ENCODE data around the gene PDIA2.

PDIA2 gene

GRCh38 chr16:303760-304505 is 21.0 kb downstream of the PDIA2 start:
- Histone ChIP-seq H4K91ac (ENCODE audit: low read length) (no peak overlapping the region), H2BK5ac (ENCODE audit: low read depth, low read length, poor library complexity, severe bottlenecking) (no peak overlapping the region), H3K36me3 (ENCODE audit: control insufficient read depth in 1 of 2, insufficient read depth in 2 of 2, low read depth in 1 of 2, low read length in 2 of 2) (peaks cover 53 to 55% of the 10 kb centered on the region in 2 experiments), H2AFZ (ENCODE audit: low read depth, low read length) (no peak overlapping the region), H2BK120ac (ENCODE audit: low read depth, low read length) (no peak overlapping the region), H3K14ac (ENCODE audit: low read length in 2 of 2) (no peak overlapping the region), H3K4me1 (ENCODE audit: control insufficient read depth, insufficient read depth, low read depth, low read length) (peaks cover 8% of the 10 kb centered on the region), H3K23ac (ENCODE audit: low read length in 2 of 2) (no peak overlapping the region), H3K9me3 (ENCODE audit: control insufficient read depth, low read length) (no peaks in the 10 kb centered on the region), H3K4me2 (ENCODE audit: low read length, poor library complexity, severe bottlenecking) (no peak overlapping the region), H3K4ac (ENCODE audit: low read depth in 1 of 2, low read length in 2 of 2) (no peak overlapping the region), H3K18ac (ENCODE audit: low read depth in 1 of 2, low read length in 2 of 2) (no peak overlapping the region), H3K79me1 (replicated peaks; ENCODE audit: low read length, poor library complexity, severe bottlenecking) (peaks cover 32% of the 10 kb centered on the region), H2AK5ac (ENCODE audit: low read length, severe bottlenecking) (no peak overlapping the region), H3K4me3 (ENCODE audit: insufficient read depth in 1 of 2, low read depth in 1 of 2, low read length in 2 of 2) (no peak overlapping the region), H2BK15ac (ENCODE audit: low read depth, poor library complexity, severe bottlenecking) (no peak overlapping the region), H3K27me3 (ENCODE audit: control insufficient read depth in 1 of 2, insufficient read depth in 1 of 2, low read length in 2 of 2) (no peaks in the 10 kb centered on the region), H3K27ac (ENCODE audit: low read length, poor library complexity, severe bottlenecking) (no peak overlapping the region), H3K9ac (ENCODE audit: low read length) (no peak overlapping the region), H2BK12ac (ENCODE audit: low read length in 2 of 2) (no peak overlapping the region), H4K8ac (ENCODE audit: low read length) (no peak overlapping the region)
- peak; percentile 22 for DNase-seq
- WGBS = 95% methylated on average over 43 of the region's 43 CpGs

- Histone ChIP-seq H3K79me1 (replicated peaks; ENCODE audit: low read length, poor library complexity, severe bottlenecking) (peaks cover 35% of the 10 kb centered on the region), H4K8ac (ENCODE audit: low read length) (no peak overlapping the region), H3K4ac (ENCODE audit: low read depth in 1 of 2, low read length in 2 of 2) (no peak overlapping the region), H2AK5ac (ENCODE audit: low read length, severe bottlenecking) (no peak overlapping the region), H2BK12ac (ENCODE audit: low read length in 2 of 2) (no peak overlapping the region), H3K9me3 (ENCODE audit: control insufficient read depth, low read length) (no peaks in the 10 kb centered on the region), H3K27me3 (ENCODE audit: control insufficient read depth in 1 of 2, insufficient read depth in 1 of 2, low read length in 2 of 2) (no peaks in the 10 kb centered on the region), H2BK5ac (ENCODE audit: low read depth, low read length, poor library complexity, severe bottlenecking) (no peak overlapping the region), H2BK120ac (ENCODE audit: low read depth, low read length) (no peak overlapping the region), H2BK15ac (ENCODE audit: low read depth, poor library complexity, severe bottlenecking) (no peak overlapping the region), H2AFZ (ENCODE audit: low read depth, low read length) (no peak overlapping the region), H3K4me3 (ENCODE audit: insufficient read depth in 1 of 2, low read depth in 1 of 2, low read length in 2 of 2) (no peak overlapping the region), H3K27ac (ENCODE audit: low read length, poor library complexity, severe bottlenecking) (no peak overlapping the region), H3K4me1 (ENCODE audit: control insufficient read depth, insufficient read depth, low read depth, low read length) (peaks cover 4% of the 10 kb centered on the region), H3K23ac (ENCODE audit: low read length in 2 of 2) (no peak overlapping the region), H3K18ac (ENCODE audit: low read depth in 1 of 2, low read length in 2 of 2) (no peak overlapping the region), H3K14ac (ENCODE audit: low read length in 2 of 2) (no peak overlapping the region), H4K91ac (ENCODE audit: low read length) (peak overlapping the region; percentile 6), H3K9ac (ENCODE audit: low read length) (no peak overlapping the region), H3K4me2 (ENCODE audit: low read length, poor library complexity, severe bottlenecking) (no peak overlapping the region), H3K36me3 (ENCODE audit: control insufficient read depth in 1 of 2, insufficient read depth in 2 of 2, low read depth in 1 of 2, low read length in 2 of 2) (peaks cover 63 to 69% of the 10 kb centered on the region in 2 experiments)
- WGBS = 96% methylated on average over 19 of the region's 19 CpGs
- DNase-seq = no peak
Measured at GRCh38 chr16:305916-306626, 23.1 kb downstream of the PDIA2 start.

- no peak for DNase-seq
- no peak overlapping the region for H2BK15ac ChIP-seq (ENCODE audit: low read depth, poor library complexity, severe bottlenecking)
- no peak overlapping the region for H3K18ac ChIP-seq (ENCODE audit: low read depth in 1 of 2, low read length in 2 of 2)
- peaks cover 2% of the 10 kb centered on the region for H3K4me1 ChIP-seq (ENCODE audit: control insufficient read depth, insufficient read depth, low read depth, low read length)
- no peak overlapping the region for H4K91ac ChIP-seq (ENCODE audit: low read length)
- H3K79me1 ChIP-seq (replicated peaks; ENCODE audit: low read length, poor library complexity, severe bottlenecking) = peaks cover 35% of the 10 kb centered on the region
- no peak overlapping the region for H3K4ac ChIP-seq (ENCODE audit: low read depth in 1 of 2, low read length in 2 of 2)
- no peak overlapping the region for H2AK5ac ChIP-seq (ENCODE audit: low read length, severe bottlenecking)
- H3K9ac ChIP-seq (ENCODE audit: low read length) = no peak overlapping the region
- no peaks in the 10 kb centered on the region for H3K27me3 ChIP-seq (ENCODE audit: control insufficient read depth in 1 of 2, insufficient read depth in 1 of 2, low read length in 2 of 2)
- H3K27ac ChIP-seq (ENCODE audit: low read length, poor library complexity, severe bottlenecking) = no peak overlapping the region
- H3K4me3 ChIP-seq (ENCODE audit: insufficient read depth in 1 of 2, low read depth in 1 of 2, low read length in 2 of 2) = no peak overlapping the region
- no peak overlapping the region for H2BK120ac ChIP-seq (ENCODE audit: low read depth, low read length)
- H3K9me3 ChIP-seq (ENCODE audit: control insufficient read depth, low read length) = no peaks in the 10 kb centered on the region
- H3K14ac ChIP-seq (ENCODE audit: low read length in 2 of 2) = no peak overlapping the region
- no peak overlapping the region for H2BK5ac ChIP-seq (ENCODE audit: low read depth, low read length, poor library complexity, severe bottlenecking)
- peaks cover 61 to 71% of the 10 kb centered on the region in 2 experiments for H3K36me3 ChIP-seq (ENCODE audit: control insufficient read depth in 1 of 2, insufficient read depth in 2 of 2, low read depth in 1 of 2, low read length in 2 of 2)
- H2BK12ac ChIP-seq (ENCODE audit: low read length in 2 of 2) = no peak overlapping the region
- no peak overlapping the region for H2AFZ ChIP-seq (ENCODE audit: low read depth, low read length)
- 93% methylated on average over 17 of the region's 17 CpGs for WGBS
- H3K4me2 ChIP-seq (ENCODE audit: low read length, poor library complexity, severe bottlenecking) = no peak overlapping the region
- H3K23ac ChIP-seq (ENCODE audit: low read length in 2 of 2) = no peak overlapping the region
- no peak overlapping the region for H4K8ac ChIP-seq (ENCODE audit: low read length)
Measured at GRCh38 chr16:306911-307370, 24.0 kb downstream of the PDIA2 start.

- no peak overlapping the region for H3K23ac ChIP-seq (ENCODE audit: low read length in 2 of 2)
- H3K18ac ChIP-seq (ENCODE audit: low read depth in 1 of 2, low read length in 2 of 2) = no peak overlapping the region
- no peak overlapping the region for H2AK5ac ChIP-seq (ENCODE audit: low read length, severe bottlenecking)
- no peak overlapping the region for H2AFZ ChIP-seq (ENCODE audit: low read depth, low read length)
- no peak overlapping the region for H2BK12ac ChIP-seq (ENCODE audit: low read length in 2 of 2)
- peaks cover 32% of the 10 kb centered on the region for H3K79me1 ChIP-seq (replicated peaks; ENCODE audit: low read length, poor library complexity, severe bottlenecking)
- no peak overlapping the region for H3K4ac ChIP-seq (ENCODE audit: low read depth in 1 of 2, low read length in 2 of 2)
- no peak overlapping the region for H3K9ac ChIP-seq (ENCODE audit: low read length)
- no peak overlapping the region for H2BK15ac ChIP-seq (ENCODE audit: low read depth, poor library complexity, severe bottlenecking)
- peaks cover 2% of the 10 kb centered on the region for H3K4me1 ChIP-seq (ENCODE audit: control insufficient read depth, insufficient read depth, low read depth, low read length)
- H3K14ac ChIP-seq (ENCODE audit: low read length in 2 of 2) = no peak overlapping the region
- no peaks in the 10 kb centered on the region for H3K27me3 ChIP-seq (ENCODE audit: control insufficient read depth in 1 of 2, insufficient read depth in 1 of 2, low read length in 2 of 2)
- no peaks in the 10 kb centered on the region for H3K9me3 ChIP-seq (ENCODE audit: control insufficient read depth, low read length)
- 96% methylated on average over 21 of the region's 21 CpGs for WGBS
- no peak overlapping the region for H3K4me2 ChIP-seq (ENCODE audit: low read length, poor library complexity, severe bottlenecking)
- no peak for DNase-seq
- H4K91ac ChIP-seq (ENCODE audit: low read length) = no peak overlapping the region
- H4K8ac ChIP-seq (ENCODE audit: low read length) = no peak overlapping the region
- no peak overlapping the region for H3K4me3 ChIP-seq (ENCODE audit: insufficient read depth in 1 of 2, low read depth in 1 of 2, low read length in 2 of 2)
- no peak overlapping the region for H2BK5ac ChIP-seq (ENCODE audit: low read depth, low read length, poor library complexity, severe bottlenecking)
- no peak overlapping the region for H2BK120ac ChIP-seq (ENCODE audit: low read depth, low read length)
- peaks cover 58 to 72% of the 10 kb centered on the region in 2 experiments for H3K36me3 ChIP-seq (ENCODE audit: control insufficient read depth in 1 of 2, insufficient read depth in 2 of 2, low read depth in 1 of 2, low read length in 2 of 2)
- H3K27ac ChIP-seq (ENCODE audit: low read length, poor library complexity, severe bottlenecking) = no peak overlapping the region
Measured at GRCh38 chr16:307691-308312, 24.8 kb downstream of the PDIA2 start.
